HCT116 (cell line): ENCODE measurements around the gene MDH2. TPM values are rescaled to one million over a fixed set of nuclear protein-coding genes. Genes with fewer than 3 reads are reported as not detected.

Experiments
- ATAC-seq: fragments of 200-7000 bp; cut with Tn5 transposase; 2 replicates; pipeline ENCODE4 v1.9.1; 2020; ENCODE audit warnings: mild to moderate bottlenecking, moderate library complexity
- BruUV-seq: library from RNA; stranded (reverse); fragments of 400-500 nt; replicated peaks from 2 replicates; lab custom pipeline; 2021; lab: Mats Ljungman, UMichigan
- CTCF ChIA-PET: fragments of 300-600 bp; sonication (Branson Sonifier 250); formaldehyde crosslinking; loops from one replicate; lab custom pipeline; 2021; ENCODE audit warnings: antibody characterized with exemption; lab: Charles Lee
- POLR2A ChIA-PET: fragments of 300-600, 350-600 bp; sonication (Branson Sonifier 250); formaldehyde crosslinking; loops from one replicate; lab custom pipeline; 2021; ENCODE audit warnings: antibody characterized with exemption; lab: Charles Lee
- RAD21 ChIA-PET, 2 experiments: fragments of 300-600 bp; sonication (Branson Sonifier 250); formaldehyde crosslinking; loops; one replicate each; lab custom pipeline; 2023; ENCODE audit warnings: low total read pairs in 2 of 2; ENCODE audit not compliant: uncharacterized antibody in 2 of 2, unreplicated experiment in 2 of 2, low non-redundant PET in 1 of 2; lab: Charles Lee
- DNase-seq: peaks from one replicate; pipeline ENCODE4 v3.0.0-alpha.2; 2010; ENCODE audit warnings: low read depth, low spot score
- H2AFZ ChIP-seq: fragments of 200-600 bp; shearing (Covaris generic), sonication (generic); 2 replicates; pipeline ENCODE4 v1.6.1; 2017; ENCODE audit warnings: low read depth, mixed run types, mixed read lengths, antibody characterized with exemption, low read length; ENCODE audit not compliant: poor library complexity, severe bottlenecking
- H3K27ac ChIP-seq: 2 replicates; pipeline ENCODE4 v1.5.1; 2012; ENCODE audit warnings: low read depth, low read length
- H3K27me3 ChIP-seq: fragments of 200-600 bp; sonication (generic); 2 replicates; pipeline ENCODE4 v1.6.1; 2016; ENCODE audit warnings: mixed run types, low read length, mixed read lengths; ENCODE audit not compliant: insufficient read depth
- H3K36me3 ChIP-seq, 2 experiments: fragments of 200-500 bp in 1 of 2; fragments of 200-600 bp in 1 of 2; sonication (Bioruptor generic) in 1 of 2; sonication (generic) in 1 of 2; 2 replicates each; pipeline versions ENCODE4 v1.5.1 to v1.6.1; 2014 to 2016; ENCODE audit warnings: low read length in 2 of 2, inconsistent platforms in 1 of 2, mixed read lengths in 1 of 2, mixed run types in 1 of 2; ENCODE audit not compliant: insufficient read depth in 2 of 2, control insufficient read depth in 1 of 2
- H3K4me1 ChIP-seq, 2 experiments: fragments of 200-600 bp in 1 of 2; sonication (generic) in 1 of 2; 2 replicates each; pipeline versions ENCODE4 v1.5.1 to v1.6.1; 2012 to 2017; ENCODE audit warnings: low read length in 2 of 2, inconsistent platforms in 1 of 2, mild to moderate bottlenecking in 1 of 2, mixed read lengths in 1 of 2, mixed run types in 1 of 2, moderate library complexity in 1 of 2; ENCODE audit not compliant: insufficient read depth in 2 of 2, control insufficient read depth in 1 of 2
- H3K4me2 ChIP-seq: fragments of 200-600 bp; sonication (generic); 2 replicates; pipeline ENCODE4 v1.6.1; 2017; ENCODE audit warnings: mixed run types, low read length, mixed read lengths
- H3K4me3 ChIP-seq, 2 experiments: fragments of 200-600 bp in 1 of 2; sonication (generic) in 1 of 2; replicated peaks in 1 of 2; 2 replicates each; pipeline ENCODE4 v1.5.1; 2011 to 2016; ENCODE audit warnings: low read length in 2 of 2, control low read depth in 1 of 2, low read depth in 1 of 2, mild to moderate bottlenecking in 1 of 2, mixed read lengths in 1 of 2, mixed run types in 1 of 2
- H3K79me2 ChIP-seq: fragments of 200-600 bp; sonication (generic); 2 replicates; pipeline ENCODE4 v1.6.1; 2017; ENCODE audit warnings: mild to moderate bottlenecking, mixed run types, low read length, moderate library complexity, mixed read lengths; ENCODE audit not compliant: insufficient read depth
- H3K9ac ChIP-seq: fragments of 200-600 bp; sonication (generic); 2 replicates; pipeline ENCODE4 v1.6.1; 2016; ENCODE audit warnings: low read length, mixed read lengths
- H3K9me2 ChIP-seq: fragments of 200-600 bp; sonication (generic), shearing (Covaris generic); 2 replicates; pipeline ENCODE4 v1.6.1; 2017; ENCODE audit warnings: mixed run types, mild to moderate bottlenecking, moderate library complexity; ENCODE audit not compliant: insufficient read depth
- H3K9me3 ChIP-seq, 2 experiments: fragments of 200-500 bp in 1 of 2; fragments of 200-600 bp in 1 of 2; sonication (Bioruptor generic) in 1 of 2; sonication (generic) in 1 of 2; 2 replicates each; pipeline ENCODE4 v1.6.1; 2014 to 2017; ENCODE audit warnings: low read length in 2 of 2, mixed read lengths in 2 of 2, inconsistent platforms in 1 of 2, low read depth in 1 of 2, mild to moderate bottlenecking in 1 of 2, mixed run types in 1 of 2, moderate library complexity in 1 of 2; ENCODE audit not compliant: control insufficient read depth in 1 of 2, insufficient read depth in 1 of 2
- H4K20me1 ChIP-seq: fragments of 200-600 bp; sonication (generic), shearing (Covaris generic); 2 replicates; pipeline ENCODE4 v1.6.1; 2017; ENCODE audit warnings: mixed run types, mild to moderate bottlenecking, moderate library complexity; ENCODE audit not compliant: insufficient read depth
- CBX3 ChIP-seq: IDR thresholded peaks from 2 replicates; pipeline ENCODE4 v1.6.1; 2012; ENCODE audit warnings: low read depth
- EZH2 ChIP-seq: fragments of 200-600 bp; sonication (generic); IDR thresholded peaks from 2 replicates; pipeline ENCODE4 v1.6.1; 2017; ENCODE audit warnings: antibody characterized with exemption, mixed run types
- FOSL1 ChIP-seq: IDR thresholded peaks from 2 replicates; pipeline ENCODE4 v1.6.1; 2012; ENCODE audit warnings: low read depth
- POLR2AphosphoS5 ChIP-seq: IDR thresholded peaks from 2 replicates; pipeline ENCODE4 v1.6.1; 2011; ENCODE audit warnings: mild to moderate bottlenecking, low read depth, low read length, moderate library complexity
- SP1 ChIP-seq: IDR thresholded peaks from 2 replicates; pipeline ENCODE4 v1.6.1; 2012; ENCODE audit warnings: low read depth
- TCF7L2 ChIP-seq: IDR thresholded peaks from 2 replicates; pipeline ENCODE4 v1.7.0; 2011; ENCODE audit warnings: borderline replicate concordance, inconsistent platforms; ENCODE audit not compliant: insufficient read depth, insufficient read length; ENCODE audit errors: extremely low read depth
- ZNF274 ChIP-seq: fragments of 200-500 bp; sonication (Bioruptor generic); IDR thresholded peaks from 2 replicates; pipeline ENCODE4 v1.6.1; 2014; ENCODE audit warnings: mild to moderate bottlenecking, low read depth, low read length, inconsistent platforms
- intact Hi-C: fragments of 100-400 bp; cut with micrococcal nuclease; formaldehyde crosslinking; loops from 2 replicates; pipeline ENCODE4 v1.10.0; 2022
- total RNA-seq: library from RNA; stranded (reverse); gene quantifications from one replicate; pipeline ENCODE4 v1.2.1, GENCODE V29; 2021; ENCODE audit not compliant: unreplicated experiment
- TF ChIP-seq, protein P1 (sequence below): IDR thresholded peaks from 2 replicates; pipeline ENCODE4 v1.6.1; 2012

MDH2 gene
- total RNA-seq, 1 experiment from 2014 or later = 357 TPM

- no peak for TF ChIP-seq ZNF274
- TF ChIP-seq, all 23 proteins: peak for 0
Measured at GRCh38 chr7:76022026-76022780, 25.7 kb upstream of the MDH2 start (continued).

GRCh38 chr7:76023002-76023401 is 24.9 kb upstream of the MDH2 start:
- TF ChIP-seq TCF7L2 (no peak), CBX3 (no peak), POLR2AphosphoS5 (no peak), FOSL1 (no peak), SP1 (no peak), EZH2 (no peak)
- TF ChIP-seq, protein P1, sequence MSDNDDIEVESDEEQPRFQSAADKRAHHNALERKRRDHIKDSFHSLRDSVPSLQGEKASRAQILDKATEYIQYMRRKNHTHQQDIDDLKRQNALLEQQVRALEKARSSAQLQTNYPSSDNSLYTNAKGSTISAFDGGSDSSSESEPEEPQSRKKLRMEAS = no peak
- TF ChIP-seq, all 23 proteins: peak for 0
- RAD21 ChIA-PET = no interaction called here
- BruUV-seq = no TSS peak
- ATAC-seq (no peak), DNase-seq (no peak)
- no peaks in the 10 kb centered on the region for H4K20me1 ChIP-seq
- no peaks in the 10 kb centered on the region for H3K79me2 ChIP-seq
- H3K4me2 ChIP-seq = no peak overlapping the region
- POLR2A ChIA-PET = no interaction called here
- H3K9ac ChIP-seq = no peak overlapping the region
- H3K4me1 ChIP-seq = no peaks in the 10 kb centered on the region
- no peak overlapping the region for H3K4me3 ChIP-seq
- H3K9me3 ChIP-seq = no peaks in the 10 kb centered on the region
- intact Hi-C loops = loop anchor here (10.0 kb wide), 1 partner anchor 258 kb away; no protein-coding TSS in a partner anchor
- H3K27ac ChIP-seq = no peak overlapping the region
- H3K9me2 ChIP-seq = no peaks in the 10 kb centered on the region
- CTCF ChIA-PET = interaction anchor here (3.9 kb wide), 1 partner anchor 157 kb away, joined by 72 read pairs; no protein-coding TSS in a partner anchor
- no peak overlapping the region for H2AFZ ChIP-seq
- no peaks in the 10 kb centered on the region for H3K27me3 ChIP-seq
- H3K36me3 ChIP-seq = peaks cover 0 to 2% of the 10 kb centered on the region in 2 experiments; a peak in 1 of 4 replicates
